ENCODE results near the gene JPH3.
"Not testable (repeated sequence)": the region's sequence is repeated elsewhere in the genome, so short reads cannot be mapped to it uniquely, and the experiment has no call there.

The JPH3 gene

GRCh38 chr16:87720446-87720845, 118.1 kb downstream of the JPH3 start:
- DNase-seq = no peak

- DNase-seq = no peak
These were observed 119.6 kb downstream of the JPH3 start for GRCh38 chr16:87721622-87722585.

GRCh38 chr16:87722590-87723225, 120.4 kb downstream of the JPH3 start:
- no peak for DNase-seq

- peak in 1 of 2 donors; percentile 10 for DNase-seq
These were observed 120.9 kb downstream of the JPH3 start for GRCh38 chr16:87723226-87723623.

- no peak for DNase-seq
These were observed 122.4 kb downstream of the JPH3 start for GRCh38 chr16:87724490-87725291.

- no peak for DNase-seq
These were observed 123.4 kb downstream of the JPH3 start for GRCh38 chr16:87725596-87726235.

- DNase-seq = not testable (repeated sequence)
These were observed 124.3 kb downstream of the JPH3 start for GRCh38 chr16:87726577-87726976.

GRCh38 chr16:87727346-87727745, 125.0 kb downstream of the JPH3 start:
- no peak for DNase-seq

GRCh38 chr16:87728026-87728425, 125.7 kb downstream of the JPH3 start:
- DNase-seq = no peak

- DNase-seq = no peak
These were observed 127.1 kb downstream of the JPH3 start for GRCh38 chr16:87729266-87729954.

- DNase-seq = no peak
These were observed 129.3 kb downstream of the JPH3 start for GRCh38 chr16:87731607-87732006.

- DNase-seq = no peak
These were observed 130.9 kb downstream of the JPH3 start for GRCh38 chr16:87733190-87733589.

- no peak for DNase-seq
These were observed 132.3 kb downstream of the JPH3 start for GRCh38 chr16:87734644-87735043.

- no peak for DNase-seq
These were observed 133.1 kb downstream of the JPH3 start for GRCh38 chr16:87735270-87736007.

- DNase-seq = no peak
These were observed 133.7 kb downstream of the JPH3 start for GRCh38 chr16:87736008-87736382.

GRCh38 chr16:87739801-87740200, 137.5 kb downstream of the JPH3 start:
- no peak for DNase-seq

- no peak for DNase-seq
These were observed 138.1 kb downstream of the JPH3 start for GRCh38 chr16:87740441-87740840.

- no peak for DNase-seq
These were observed 138.7 kb downstream of the JPH3 start for GRCh38 chr16:87740909-87741424.

GRCh38 chr16:87741700-87742415, 139.6 kb downstream of the JPH3 start:
- DNase-seq = no peak

GRCh38 chr16:87742781-87743490, 140.6 kb downstream of the JPH3 start:
- DNase-seq = no peak
